ENCODE measurements around the gene NFKBIB.

Gene NFKBIB

GRCh38 chr19:38904581-38905539 lies 5.1 kb downstream of the NFKBIB start:
- no peak for DNase-seq (ENCODE audit: low read depth)

GRCh38 chr19:38905620-38906019 lies 5.9 kb downstream of the NFKBIB start:
- no peak for DNase-seq (ENCODE audit: low read depth)

GRCh38 chr19:38907227-38907626 lies 7.5 kb downstream of the NFKBIB start:
- DNase-seq (ENCODE audit: low read depth) = no peak

GRCh38 chr19:38907670-38908069 lies 7.9 kb downstream of the NFKBIB start:
- no peak for DNase-seq (ENCODE audit: low read depth)

GRCh38 chr19:38908911-38909310 lies 9.1 kb downstream of the NFKBIB start:
- no peak for DNase-seq (ENCODE audit: low read depth)

- DNase-seq (ENCODE audit: low read depth) = no peak
Measured at GRCh38 chr19:38910488-38910887, 10.7 kb downstream of the NFKBIB start.

GRCh38 chr19:38911388-38912001 lies 11.7 kb downstream of the NFKBIB start:
- DNase-seq (ENCODE audit: low read depth) = no peak

GRCh38 chr19:38912600-38913514 lies 13.1 kb downstream of the NFKBIB start:
- DNase-seq (ENCODE audit: low read depth) = no peak

- no peak for DNase-seq (ENCODE audit: low read depth)
Measured at GRCh38 chr19:38913958-38914357, 14.2 kb downstream of the NFKBIB start.

- DNase-seq (ENCODE audit: low read depth) = no peak
Measured at GRCh38 chr19:38915329-38916321, 15.9 kb downstream of the NFKBIB start.

GRCh38 chr19:38917516-38917915 lies 17.7 kb downstream of the NFKBIB start:
- DNase-seq (ENCODE audit: low read depth) = no peak

GRCh38 chr19:38917921-38918491 lies 18.2 kb downstream of the NFKBIB start:
- no peak for DNase-seq (ENCODE audit: low read depth)

GRCh38 chr19:38918526-38918925 lies 18.8 kb downstream of the NFKBIB start:
- no peak for DNase-seq (ENCODE audit: low read depth)

GRCh38 chr19:38919837-38920601 lies 20.2 kb downstream of the NFKBIB start:
- no peak for DNase-seq (ENCODE audit: low read depth)

GRCh38 chr19:38920602-38921419 lies 21.0 kb downstream of the NFKBIB start:
- DNase-seq (ENCODE audit: low read depth) = no peak

- DNase-seq (ENCODE audit: low read depth) = no peak
Measured at GRCh38 chr19:38921420-38922274, 21.9 kb downstream of the NFKBIB start.

- DNase-seq (ENCODE audit: low read depth) = no peak
Measured at GRCh38 chr19:38922482-38922881, 22.7 kb downstream of the NFKBIB start.

GRCh38 chr19:38924388-38924787 lies 24.6 kb downstream of the NFKBIB start:
- no peak for DNase-seq (ENCODE audit: low read depth)

Data from non-pigmented ciliary epithelial cell (primary cell).